OCI-LY7 (cell line): ENCODE results near the gene FGFR4. TPM values are rescaled to one million over a fixed set of nuclear protein-coding genes. Genes with fewer than 3 reads are reported as not detected.

Experiments used
- BruUV-seq: library from RNA; stranded (reverse); fragments of 400-500 nt; replicated peaks from 2 replicates; lab custom pipeline; 2021; lab: Mats Ljungman, UMichigan
- CTCF ChIA-PET: fragments of 300-600 bp; sonication (Branson Sonifier 250); formaldehyde crosslinking; loops from one replicate; lab custom pipeline; 2022; ENCODE audit warnings: antibody characterized with exemption; ENCODE audit not compliant: unreplicated experiment; lab: Charles Lee
- POLR2A ChIA-PET: fragments of 300-600 bp; sonication (Branson Sonifier 250); formaldehyde crosslinking; loops from one replicate; lab custom pipeline; 2022; ENCODE audit warnings: antibody characterized with exemption; lab: Charles Lee
- DNase-seq: peaks from one replicate; pipeline ENCODE4 v3.0.0-alpha.2; 2015; ENCODE audit warnings: low spot score
- H2AFZ ChIP-seq: fragments of 200-600 bp; sonication (generic), shearing (Covaris generic); 2 replicates; pipeline ENCODE4 v1.6.1; 2014; ENCODE audit warnings: mild to moderate bottlenecking, antibody characterized with exemption, low read length, moderate library complexity
- H3K27ac ChIP-seq: fragments of 200-600 bp; sonication (generic); 2 replicates; pipeline ENCODE4 v1.5.1; 2014; ENCODE audit warnings: mixed run types, low read depth, mild to moderate bottlenecking, moderate library complexity, low read length, inconsistent platforms; ENCODE audit not compliant: poor library complexity, severe bottlenecking
- H3K36me3 ChIP-seq: fragments of 200-600 bp; sonication (generic); 2 replicates; pipeline ENCODE4 v1.6.1; 2014; ENCODE audit warnings: mild to moderate bottlenecking, antibody characterized with exemption, low read length, moderate library complexity, mixed read lengths; ENCODE audit not compliant: insufficient read depth
- H3K4me1 ChIP-seq: fragments of 200-600 bp; sonication (generic); 2 replicates; pipeline ENCODE4 v1.5.1; 2014; ENCODE audit warnings: mild to moderate bottlenecking, low read length; ENCODE audit not compliant: insufficient read depth, poor library complexity, severe bottlenecking
- H3K4me2 ChIP-seq: fragments of 200-600 bp; sonication (generic); 2 replicates; pipeline ENCODE4 v1.6.1; 2014; ENCODE audit warnings: mild to moderate bottlenecking, low read length
- H3K4me3 ChIP-seq: fragments of 200-600 bp; sonication (generic); 2 replicates; pipeline ENCODE4 v1.5.1; 2014; ENCODE audit warnings: mild to moderate bottlenecking, low read depth, low read length; ENCODE audit not compliant: poor library complexity, severe bottlenecking
- H3K79me2 ChIP-seq: fragments of 200-600 bp; sonication (generic); 2 replicates; pipeline ENCODE4 v1.6.1; 2016; ENCODE audit warnings: low read depth, mild to moderate bottlenecking, low read length, moderate library complexity, mixed read lengths; ENCODE audit not compliant: insufficient read depth
- H3K9me2 ChIP-seq: fragments of 200-600 bp; sonication (generic); 2 replicates; pipeline ENCODE4 v1.6.1; 2016; ENCODE audit warnings: mild to moderate bottlenecking, low read length, mixed read lengths; ENCODE audit not compliant: insufficient read depth
- H3K9me3 ChIP-seq: fragments of 200-600 bp; sonication (generic); 2 replicates; pipeline ENCODE4 v1.6.1; 2014; ENCODE audit warnings: mild to moderate bottlenecking, mixed run types, low read length, mixed read lengths
- H4K20me1 ChIP-seq: fragments of 200-600 bp; sonication (generic); 2 replicates; pipeline ENCODE4 v1.6.1; 2014; ENCODE audit warnings: mild to moderate bottlenecking, antibody characterized with exemption, low read length, moderate library complexity, mixed read lengths; ENCODE audit not compliant: insufficient read depth
- CTCF ChIP-seq: fragments of 200-600 bp; sonication (generic); conservative IDR thresholded peaks from 2 replicates; pipeline ENCODE4 v1.5.1; 2014; ENCODE audit warnings: mild to moderate bottlenecking, antibody characterized with exemption, low read length, moderate library complexity, mixed read lengths
- EZH2phosphoT487 ChIP-seq: fragments of 200-600 bp; sonication (generic); IDR thresholded peaks from 2 replicates; pipeline ENCODE4 v1.6.1; 2018; ENCODE audit warnings: low read depth, borderline replicate concordance, mild to moderate bottlenecking, mixed run types, antibody characterized with exemption, low read length, moderate library complexity, mixed read lengths
- intact Hi-C: fragments of 100-400 bp; cut with micrococcal nuclease; formaldehyde crosslinking; loops from one replicate; pipeline ENCODE4 v1.10.0; 2022; ENCODE audit not compliant: unreplicated experiment
- total RNA-seq, 2 experiments: library from RNA; depleted of rRNA in 1 of 2; stranded (reverse); fragments of >200 nt in 1 of 2; shearing (Covaris generic) in 1 of 2; gene quantifications; 2 replicates each; pipeline ENCODE4 v1.2.3, GENCODE V29; 2014 to 2022

Gene FGFR4
- total RNA-seq, 2 experiments from 2014 or later, result 1.2 to 4.5 TPM

GRCh38 chr5:177087398-177088005 is 787 bp downstream of the FGFR4 start:
- Histone ChIP-seq H2AFZ (peak overlapping the region; percentile 69; the same call in 1 of the 2 replicates), H3K4me3 (peak overlapping the region; percentile 66), H3K79me2 (no peaks in the 10 kb centered on the region), H3K9me3 (no peaks in the 10 kb centered on the region), H3K27ac (no peak overlapping the region), H3K4me1 (peaks cover 27% of the 10 kb centered on the region), H3K9me2 (no peaks in the 10 kb centered on the region), H4K20me1 (no peaks in the 10 kb centered on the region), H3K4me2 (peak overlapping the region; percentile 83), H3K36me3 (no peaks in the 10 kb centered on the region)
- no peak for DNase-seq
- intact Hi-C loops, result loop anchor here (10.0 kb wide), 1 partner anchor 423 kb away; no protein-coding TSS in a partner anchor
- no TSS peak for BruUV-seq
- no peak for TF ChIP-seq EZH2phosphoT487
- no peak for TF ChIP-seq CTCF
- ChIA-PET CTCF (interaction anchor here (0.6 kb wide), 1 partner anchor 25 kb away, joined by 13 read pairs; no protein-coding TSS in a partner anchor), POLR2A (interaction anchor here (1.4 kb wide), 1 partner anchor 26 kb away, joined by 4 read pairs; no protein-coding TSS in a partner anchor)

- Histone ChIP-seq H4K20me1 (no peaks in the 10 kb centered on the region), H3K9me2 (no peaks in the 10 kb centered on the region), H3K9me3 (no peaks in the 10 kb centered on the region), H3K4me1 (peaks cover 27% of the 10 kb centered on the region), H2AFZ (no peak overlapping the region), H3K36me3 (no peaks in the 10 kb centered on the region), H3K79me2 (no peaks in the 10 kb centered on the region), H3K4me3 (no peak overlapping the region), H3K27ac (no peak overlapping the region), H3K4me2 (no peak overlapping the region)
- no peak for TF ChIP-seq EZH2phosphoT487
- TF ChIP-seq CTCF, result no peak
- intact Hi-C loops, result loop anchor here (10.0 kb wide), 1 partner anchor 424 kb away; no protein-coding TSS in a partner anchor
- no peak for DNase-seq
- ChIA-PET POLR2A (no interaction called here), CTCF (no interaction called here)
- BruUV-seq, result no TSS peak
These were observed 2.4 kb downstream of the FGFR4 start for GRCh38 chr5:177089127-177089526.
